ENCODE measurements around the gene ADARB2.

DNA sequence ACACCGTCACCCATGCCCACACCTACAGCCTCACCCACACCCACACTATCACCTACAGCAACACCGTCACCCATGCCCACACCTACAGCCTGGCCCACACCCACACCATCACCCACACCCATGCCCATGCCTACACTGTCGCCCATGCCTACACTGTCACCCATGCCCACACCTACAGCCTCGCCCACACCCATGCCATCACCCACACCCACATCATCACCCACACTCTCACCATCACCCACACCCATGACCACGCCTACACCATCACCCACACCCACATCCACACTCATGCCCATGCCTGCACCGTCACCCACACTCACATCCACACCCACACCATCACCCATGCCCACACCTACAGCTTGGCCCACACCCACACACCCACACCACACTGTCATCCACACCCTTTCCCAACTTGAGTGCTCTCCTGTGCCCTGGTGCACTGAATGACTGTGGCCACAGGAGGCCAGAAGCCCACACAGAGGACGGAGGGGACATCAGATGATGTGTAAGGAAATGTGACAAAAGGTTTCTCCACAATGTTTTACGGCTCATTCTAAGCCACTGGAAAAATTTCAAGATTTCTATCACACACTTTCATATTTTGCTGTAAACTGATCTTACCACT is 527.9 kb downstream of the ADARB2 start:
- TF ChIP-seq, protein P1, sequence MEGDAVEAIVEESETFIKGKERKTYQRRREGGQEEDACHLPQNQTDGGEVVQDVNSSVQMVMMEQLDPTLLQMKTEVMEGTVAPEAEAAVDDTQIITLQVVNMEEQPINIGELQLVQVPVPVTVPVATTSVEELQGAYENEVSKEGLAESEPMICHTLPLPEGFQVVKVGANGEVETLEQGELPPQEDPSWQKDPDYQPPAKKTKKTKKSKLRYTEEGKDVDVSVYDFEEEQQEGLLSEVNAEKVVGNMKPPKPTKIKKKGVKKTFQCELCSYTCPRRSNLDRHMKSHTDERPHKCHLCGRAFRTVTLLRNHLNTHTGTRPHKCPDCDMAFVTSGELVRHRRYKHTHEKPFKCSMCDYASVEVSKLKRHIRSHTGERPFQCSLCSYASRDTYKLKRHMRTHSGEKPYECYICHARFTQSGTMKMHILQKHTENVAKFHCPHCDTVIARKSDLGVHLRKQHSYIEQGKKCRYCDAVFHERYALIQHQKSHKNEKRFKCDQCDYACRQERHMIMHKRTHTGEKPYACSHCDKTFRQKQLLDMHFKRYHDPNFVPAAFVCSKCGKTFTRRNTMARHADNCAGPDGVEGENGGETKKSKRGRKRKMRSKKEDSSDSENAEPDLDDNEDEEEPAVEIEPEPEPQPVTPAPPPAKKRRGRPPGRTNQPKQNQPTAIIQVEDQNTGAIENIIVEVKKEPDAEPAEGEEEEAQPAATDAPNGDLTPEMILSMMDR (conservative IDR thresholded peaks at IDR 0.05; ENCODE audit: low read depth in 2 of 2), result no peak
- no peak for TF ChIP-seq JUNB (IDR thresholded peaks at IDR 0.05; ENCODE audit: unreplicated experiment)
- TF ChIP-seq POLR2AphosphoS5 (IDR thresholded peaks at IDR 0.05; ENCODE audit: low read depth), result no peak
- TF ChIP-seq EZH2 (IDR thresholded peaks at IDR 0.05; ENCODE audit: low read depth, unreplicated experiment), result no peak
- no peak for TF ChIP-seq CREB1 (CRISPR knock-in tag; IDR thresholded peaks at IDR 0.05; ENCODE audit: low read depth)
- TF ChIP-seq, protein P2, sequence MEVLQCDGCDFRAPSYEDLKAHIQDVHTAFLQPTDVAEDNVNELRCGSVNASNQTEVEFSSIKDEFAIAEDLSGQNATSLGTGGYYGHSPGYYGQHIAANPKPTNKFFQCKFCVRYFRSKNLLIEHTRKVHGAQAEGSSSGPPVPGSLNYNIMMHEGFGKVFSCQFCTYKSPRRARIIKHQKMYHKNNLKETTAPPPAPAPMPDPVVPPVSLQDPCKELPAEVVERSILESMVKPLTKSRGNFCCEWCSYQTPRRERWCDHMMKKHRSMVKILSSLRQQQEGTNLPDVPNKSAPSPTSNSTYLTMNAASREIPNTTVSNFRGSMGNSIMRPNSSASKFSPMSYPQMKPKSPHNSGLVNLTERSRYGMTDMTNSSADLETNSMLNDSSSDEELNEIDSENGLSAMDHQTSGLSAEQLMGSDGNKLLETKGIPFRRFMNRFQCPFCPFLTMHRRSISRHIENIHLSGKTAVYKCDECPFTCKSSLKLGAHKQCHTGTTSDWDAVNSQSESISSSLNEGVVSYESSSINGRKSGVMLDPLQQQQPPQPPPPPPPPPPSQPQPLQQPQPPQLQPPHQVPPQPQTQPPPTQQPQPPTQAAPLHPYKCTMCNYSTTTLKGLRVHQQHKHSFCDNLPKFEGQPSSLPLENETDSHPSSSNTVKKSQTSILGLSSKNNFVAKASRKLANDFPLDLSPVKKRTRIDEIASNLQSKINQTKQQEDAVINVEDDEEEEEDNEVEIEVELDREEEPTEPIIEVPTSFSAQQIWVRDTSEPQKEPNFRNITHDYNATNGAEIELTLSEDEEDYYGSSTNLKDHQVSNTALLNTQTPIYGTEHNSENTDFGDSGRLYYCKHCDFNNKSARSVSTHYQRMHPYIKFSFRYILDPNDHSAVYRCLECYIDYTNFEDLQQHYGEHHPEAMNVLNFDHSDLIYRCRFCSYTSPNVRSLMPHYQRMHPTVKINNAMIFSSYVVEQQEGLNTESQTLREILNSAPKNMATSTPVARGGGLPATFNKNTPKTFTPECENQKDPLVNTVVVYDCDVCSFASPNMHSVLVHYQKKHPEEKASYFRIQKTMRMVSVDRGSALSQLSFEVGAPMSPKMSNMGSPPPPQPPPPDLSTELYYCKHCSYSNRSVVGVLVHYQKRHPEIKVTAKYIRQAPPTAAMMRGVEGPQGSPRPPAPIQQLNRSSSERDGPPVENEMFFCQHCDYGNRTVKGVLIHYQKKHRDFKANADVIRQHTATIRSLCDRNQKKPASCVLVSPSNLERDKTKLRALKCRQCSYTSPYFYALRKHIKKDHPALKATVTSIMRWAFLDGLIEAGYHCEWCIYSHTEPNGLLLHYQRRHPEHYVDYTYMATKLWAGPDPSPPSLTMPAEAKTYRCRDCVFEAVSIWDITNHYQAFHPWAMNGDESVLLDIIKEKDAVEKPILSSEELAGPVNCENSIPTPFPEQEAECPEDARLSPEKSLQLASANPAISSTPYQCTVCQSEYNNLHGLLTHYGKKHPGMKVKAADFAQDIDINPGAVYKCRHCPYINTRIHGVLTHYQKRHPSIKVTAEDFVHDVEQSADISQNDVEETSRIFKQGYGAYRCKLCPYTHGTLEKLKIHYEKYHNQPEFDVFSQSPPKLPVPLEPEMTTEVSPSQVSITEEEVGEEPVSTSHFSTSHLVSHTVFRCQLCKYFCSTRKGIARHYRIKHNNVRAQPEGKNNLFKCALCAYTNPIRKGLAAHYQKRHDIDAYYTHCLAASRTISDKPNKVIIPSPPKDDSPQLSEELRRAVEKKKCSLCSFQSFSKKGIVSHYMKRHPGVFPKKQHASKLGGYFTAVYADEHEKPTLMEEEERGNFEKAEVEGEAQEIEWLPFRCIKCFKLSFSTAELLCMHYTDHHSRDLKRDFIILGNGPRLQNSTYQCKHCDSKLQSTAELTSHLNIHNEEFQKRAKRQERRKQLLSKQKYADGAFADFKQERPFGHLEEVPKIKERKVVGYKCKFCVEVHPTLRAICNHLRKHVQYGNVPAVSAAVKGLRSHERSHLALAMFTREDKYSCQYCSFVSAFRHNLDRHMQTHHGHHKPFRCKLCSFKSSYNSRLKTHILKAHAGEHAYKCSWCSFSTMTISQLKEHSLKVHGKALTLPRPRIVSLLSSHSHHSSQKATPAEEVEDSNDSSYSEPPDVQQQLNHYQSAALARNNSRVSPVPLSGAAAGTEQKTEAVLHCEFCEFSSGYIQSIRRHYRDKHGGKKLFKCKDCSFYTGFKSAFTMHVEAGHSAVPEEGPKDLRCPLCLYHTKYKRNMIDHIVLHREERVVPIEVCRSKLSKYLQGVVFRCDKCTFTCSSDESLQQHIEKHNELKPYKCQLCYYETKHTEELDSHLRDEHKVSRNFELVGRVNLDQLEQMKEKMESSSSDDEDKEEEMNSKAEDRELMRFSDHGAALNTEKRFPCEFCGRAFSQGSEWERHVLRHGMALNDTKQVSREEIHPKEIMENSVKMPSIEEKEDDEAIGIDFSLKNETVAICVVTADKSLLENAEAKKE (CRISPR knock-in tag; IDR thresholded peaks at IDR 0.05), result no peak
- TF ChIP-seq EZH2phosphoT487 (IDR thresholded peaks at IDR 0.05; ENCODE audit: unreplicated experiment), result no peak
- TF ChIP-seq ZNF114 (CRISPR knock-in tag; IDR thresholded peaks at IDR 0.05), result no peak
